ENCODE data around the gene BTBD17. TPM values are rescaled to one million over a fixed set of nuclear protein-coding genes. Genes with fewer than 3 reads are reported as not detected.

Gene BTBD17
- total RNA-seq, 1 donor from 2014 or later = not detected

GRCh38 chr17:74373838-74374606, 12.4 kb upstream of the BTBD17 start:
- intact Hi-C loops (cut with micrococcal nuclease) = no loop called here
- H3K36me3 Mint-ChIP-seq (ENCODE audit: low read depth) = no peaks in the 10 kb centered on the region
- H3K27ac Mint-ChIP-seq = no peak overlapping the region
- no peaks in the 10 kb centered on the region for H3K9me3 Mint-ChIP-seq
- ChIA-PET POLR2A (no interaction called here), CTCF (interaction anchor here (0.9 to 1.0 kb wide), 2 partner anchors 85 to 94 kb away, joined by 3 read pairs; no protein-coding TSS in a partner anchor)
- peaks cover 20% of the 10 kb centered on the region for H3K27me3 Mint-ChIP-seq
- TF ChIP-seq, protein P1, sequence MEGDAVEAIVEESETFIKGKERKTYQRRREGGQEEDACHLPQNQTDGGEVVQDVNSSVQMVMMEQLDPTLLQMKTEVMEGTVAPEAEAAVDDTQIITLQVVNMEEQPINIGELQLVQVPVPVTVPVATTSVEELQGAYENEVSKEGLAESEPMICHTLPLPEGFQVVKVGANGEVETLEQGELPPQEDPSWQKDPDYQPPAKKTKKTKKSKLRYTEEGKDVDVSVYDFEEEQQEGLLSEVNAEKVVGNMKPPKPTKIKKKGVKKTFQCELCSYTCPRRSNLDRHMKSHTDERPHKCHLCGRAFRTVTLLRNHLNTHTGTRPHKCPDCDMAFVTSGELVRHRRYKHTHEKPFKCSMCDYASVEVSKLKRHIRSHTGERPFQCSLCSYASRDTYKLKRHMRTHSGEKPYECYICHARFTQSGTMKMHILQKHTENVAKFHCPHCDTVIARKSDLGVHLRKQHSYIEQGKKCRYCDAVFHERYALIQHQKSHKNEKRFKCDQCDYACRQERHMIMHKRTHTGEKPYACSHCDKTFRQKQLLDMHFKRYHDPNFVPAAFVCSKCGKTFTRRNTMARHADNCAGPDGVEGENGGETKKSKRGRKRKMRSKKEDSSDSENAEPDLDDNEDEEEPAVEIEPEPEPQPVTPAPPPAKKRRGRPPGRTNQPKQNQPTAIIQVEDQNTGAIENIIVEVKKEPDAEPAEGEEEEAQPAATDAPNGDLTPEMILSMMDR (IDR thresholded peaks at IDR 0.05) = no peak
- no peak for ATAC-seq (ENCODE audit: low read depth)
- H3K4me1 Mint-ChIP-seq = peaks cover 5% of the 10 kb centered on the region
- no peak overlapping the region for H3K4me3 Mint-ChIP-seq
- no peak for DNase-seq

- Mint-ChIP-seq H3K4me3 (no peak overlapping the region), H3K27me3 (peaks cover 16% of the 10 kb centered on the region), H3K27ac (no peak overlapping the region), H3K4me1 (peaks cover 14% of the 10 kb centered on the region), H3K36me3 (ENCODE audit: low read depth) (no peaks in the 10 kb centered on the region), H3K9me3 (no peaks in the 10 kb centered on the region)
- CTCF ChIA-PET = no interaction called here
- ATAC-seq (ENCODE audit: low read depth) = no peak
- TF ChIP-seq, protein P1 (IDR thresholded peaks at IDR 0.05) = no peak
- POLR2A ChIA-PET = no interaction called here
- DNase-seq = no peak
- intact Hi-C loops (cut with micrococcal nuclease) = no loop called here
Observed at GRCh38 chr17:74372426-74372825, 10.8 kb upstream of the BTBD17 start.

DNA sequence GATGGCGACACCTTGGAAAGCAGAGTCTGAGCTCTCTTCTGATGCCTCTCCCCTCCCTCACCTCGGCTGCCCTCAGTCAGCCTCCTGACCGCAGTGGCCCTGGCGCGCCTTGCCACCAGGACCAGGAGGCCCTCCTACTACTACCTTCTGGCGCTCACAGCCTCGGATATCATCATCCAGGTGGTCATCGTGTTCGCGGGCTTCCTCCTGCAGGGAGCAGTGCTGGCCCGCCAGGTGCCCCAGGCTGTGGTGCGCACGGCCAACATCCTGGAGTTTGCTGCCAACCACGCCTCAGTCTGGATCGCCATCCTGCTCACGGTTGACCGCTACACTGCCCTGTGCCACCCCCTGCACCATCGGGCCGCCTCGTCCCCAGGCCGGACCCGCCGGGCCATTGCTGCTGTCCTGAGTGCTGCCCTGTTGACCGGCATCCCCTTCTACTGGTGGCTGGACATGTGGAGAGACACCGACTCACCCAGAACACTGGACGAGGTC, 10.0 kb upstream of the BTBD17 start:
- Mint-ChIP-seq H3K27me3 (peaks cover 19% of the 10 kb centered on the region), H3K4me3 (no peak overlapping the region), H3K9me3 (no peaks in the 10 kb centered on the region), H3K27ac (no peak overlapping the region), H3K36me3 (ENCODE audit: low read depth) (no peaks in the 10 kb centered on the region), H3K4me1 (peaks cover 14% of the 10 kb centered on the region)
- no peak for DNase-seq
- TF ChIP-seq, protein P1 (IDR thresholded peaks at IDR 0.05) = no peak
- intact Hi-C loops (cut with micrococcal nuclease) = no loop called here
- ChIA-PET CTCF (interaction anchor here (5.5 kb wide), 1 partner anchor 86 kb away, joined by 55 read pairs; no protein-coding TSS in a partner anchor), POLR2A (no interaction called here)
- no peak for ATAC-seq (ENCODE audit: low read depth)

GRCh38 chr17:74369665-74370490, 8.2 kb upstream of the BTBD17 start:
- no peak for DNase-seq
- ChIA-PET CTCF (interaction anchor here (0.6 to 5.5 kb wide), 8 partner anchors 10 to 161 kb away, joined by 3 to 55 read pairs (median 6); partner anchors contain the start of gene CD300LB), POLR2A (no interaction called here)
- Mint-ChIP-seq H3K9me3 (no peaks in the 10 kb centered on the region), H3K27ac (no peak overlapping the region), H3K36me3 (ENCODE audit: low read depth) (no peaks in the 10 kb centered on the region), H3K4me3 (no peak overlapping the region), H3K27me3 (peaks cover 17% of the 10 kb centered on the region), H3K4me1 (peaks cover 14% of the 10 kb centered on the region)
- intact Hi-C loops (cut with micrococcal nuclease) = loop anchor here (2.0 kb wide), 1 partner anchor 277 kb away; no protein-coding TSS in a partner anchor
- TF ChIP-seq, protein P1 (IDR thresholded peaks at IDR 0.05) = no peak
- ATAC-seq (ENCODE audit: low read depth) = no peak
